Type B pancreatic cell (in vitro differentiated cells): ENCODE measurements around the gene PLEKHA6. TPM values are rescaled to one million over a fixed set of nuclear protein-coding genes. Genes with fewer than 3 reads are reported as not detected.

ENCODE experiments used
- DNase-seq: peaks from one replicate; pipeline ENCODE4 v3.0.0; 2021; ENCODE audit warnings: mixed read lengths; ENCODE audit not compliant: unreplicated experiment; ENCODE audit errors: extremely low spot score
- H3K27ac Mint-ChIP-seq: 2 replicates; pipeline ENCODE4 v1.8.0; 2021; ENCODE audit warnings: mild to moderate bottlenecking, mixed read lengths
- H3K27me3 Mint-ChIP-seq: 2 replicates; pipeline ENCODE4 v1.8.0; 2021; ENCODE audit warnings: mixed read lengths
- H3K36me3 Mint-ChIP-seq: 2 replicates; pipeline ENCODE4 v1.8.0; 2021; ENCODE audit warnings: mixed read lengths
- H3K4me1 Mint-ChIP-seq: one replicate; pipeline ENCODE4 v1.8.0; 2021; ENCODE audit warnings: mixed read lengths; ENCODE audit not compliant: unreplicated experiment
- H3K4me3 Mint-ChIP-seq: 2 replicates; pipeline ENCODE4 v1.8.0; 2021; ENCODE audit warnings: mild to moderate bottlenecking, mixed read lengths
- H3K9me3 Mint-ChIP-seq: 2 replicates; pipeline ENCODE4 v1.8.0; 2021; ENCODE audit warnings: mixed read lengths
- CTCF ChIP-seq: fragments of 200-600 bp; sonication (generic); conservative IDR thresholded peaks from 2 replicates; pipeline ENCODE4 v1.5.0; 2021; ENCODE audit warnings: antibody characterized with exemption, mild to moderate bottlenecking
- total RNA-seq: library from RNA; stranded (reverse); gene quantifications from 2 replicates; pipeline ENCODE4 v1.2.1, GENCODE V29; 2021; ENCODE audit warnings: low replicate concordance

Gene PLEKHA6
- total RNA-seq, 1 donor from 2014 or later = 37.8 TPM

- Mint-ChIP-seq H3K4me3 (peak overlapping the region; percentile 80), H3K27me3 (no peaks in the 10 kb centered on the region), H3K9me3 (no peaks in the 10 kb centered on the region), H3K36me3 (peaks cover 4% of the 10 kb centered on the region), H3K4me1 (peaks cover 66% of the 10 kb centered on the region), H3K27ac (peak overlapping the region; percentile 84)
- no peak for DNase-seq
- TF ChIP-seq CTCF = no peak
Measured at GRCh38 chr1:204287466-204287891, 72.2 kb downstream of the PLEKHA6 start.

- no peak for DNase-seq
- peaks cover 66% of the 10 kb centered on the region for H3K4me1 Mint-ChIP-seq
- peaks cover 4% of the 10 kb centered on the region for H3K36me3 Mint-ChIP-seq
- H3K9me3 Mint-ChIP-seq = no peaks in the 10 kb centered on the region
- no peaks in the 10 kb centered on the region for H3K27me3 Mint-ChIP-seq
- peak overlapping the region; percentile 80 for H3K4me3 Mint-ChIP-seq
- peak overlapping the region; percentile 84 for H3K27ac Mint-ChIP-seq
- TF ChIP-seq CTCF = no peak
Measured at GRCh38 chr1:204286831-204287421, 72.8 kb downstream of the PLEKHA6 start.

GRCh38 chr1:204286315-204286714 is 73.4 kb downstream of the PLEKHA6 start:
- Mint-ChIP-seq H3K4me3 (peak overlapping the region; percentile 70), H3K27ac (peak overlapping the region; percentile 69), H3K4me1 (peaks cover 70% of the 10 kb centered on the region), H3K9me3 (no peaks in the 10 kb centered on the region), H3K27me3 (no peaks in the 10 kb centered on the region), H3K36me3 (peaks cover 7% of the 10 kb centered on the region)
- no peak for TF ChIP-seq CTCF
- DNase-seq = no peak

GRCh38 chr1:204285436-204286305 is 74.1 kb downstream of the PLEKHA6 start:
- Mint-ChIP-seq H3K36me3 (peaks cover 7% of the 10 kb centered on the region), H3K4me3 (peak overlapping the region; percentile 70), H3K4me1 (peaks cover 73% of the 10 kb centered on the region), H3K9me3 (no peaks in the 10 kb centered on the region), H3K27me3 (no peaks in the 10 kb centered on the region), H3K27ac (peak overlapping the region; percentile 69)
- no peak for DNase-seq
- TF ChIP-seq CTCF = no peak

- Mint-ChIP-seq H3K36me3 (peaks cover 3% of the 10 kb centered on the region), H3K9me3 (no peaks in the 10 kb centered on the region), H3K4me1 (peaks cover 76% of the 10 kb centered on the region), H3K4me3 (no peak overlapping the region), H3K27me3 (no peaks in the 10 kb centered on the region), H3K27ac (no peak overlapping the region)
- no peak for TF ChIP-seq CTCF
- DNase-seq = no peak
Measured at GRCh38 chr1:204284929-204285328, 74.8 kb downstream of the PLEKHA6 start.
